ENCODE results near the gene RASAL2. TPM values are rescaled to one million over a fixed set of nuclear protein-coding genes. Genes with fewer than 3 reads are reported as not detected.

The RASAL2 gene
- total RNA-seq, 4 donors from 2014 or later: 19.7 to 36.7 (median 27.4) TPM

DNA sequence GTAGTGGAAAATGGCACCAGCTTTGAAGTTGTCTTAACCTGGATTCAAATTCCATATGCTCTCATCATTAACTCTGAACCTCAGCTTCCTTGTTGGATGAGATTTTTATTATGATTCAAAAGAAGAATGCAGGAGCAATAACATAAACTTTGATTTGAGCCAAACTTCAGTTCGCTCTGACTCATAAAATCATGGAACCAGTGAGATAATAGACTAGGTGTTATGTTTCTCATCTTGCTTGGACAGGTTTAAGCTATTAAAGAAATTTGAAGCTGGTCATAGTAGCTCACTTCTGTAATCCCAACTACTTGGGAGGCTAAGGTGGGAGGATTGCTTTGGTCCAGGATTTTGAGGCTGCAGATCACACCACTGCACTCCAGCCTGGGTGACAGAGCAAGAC lies 230.1 kb downstream of the RASAL2 start:
- TF ChIP-seq, protein P1, sequence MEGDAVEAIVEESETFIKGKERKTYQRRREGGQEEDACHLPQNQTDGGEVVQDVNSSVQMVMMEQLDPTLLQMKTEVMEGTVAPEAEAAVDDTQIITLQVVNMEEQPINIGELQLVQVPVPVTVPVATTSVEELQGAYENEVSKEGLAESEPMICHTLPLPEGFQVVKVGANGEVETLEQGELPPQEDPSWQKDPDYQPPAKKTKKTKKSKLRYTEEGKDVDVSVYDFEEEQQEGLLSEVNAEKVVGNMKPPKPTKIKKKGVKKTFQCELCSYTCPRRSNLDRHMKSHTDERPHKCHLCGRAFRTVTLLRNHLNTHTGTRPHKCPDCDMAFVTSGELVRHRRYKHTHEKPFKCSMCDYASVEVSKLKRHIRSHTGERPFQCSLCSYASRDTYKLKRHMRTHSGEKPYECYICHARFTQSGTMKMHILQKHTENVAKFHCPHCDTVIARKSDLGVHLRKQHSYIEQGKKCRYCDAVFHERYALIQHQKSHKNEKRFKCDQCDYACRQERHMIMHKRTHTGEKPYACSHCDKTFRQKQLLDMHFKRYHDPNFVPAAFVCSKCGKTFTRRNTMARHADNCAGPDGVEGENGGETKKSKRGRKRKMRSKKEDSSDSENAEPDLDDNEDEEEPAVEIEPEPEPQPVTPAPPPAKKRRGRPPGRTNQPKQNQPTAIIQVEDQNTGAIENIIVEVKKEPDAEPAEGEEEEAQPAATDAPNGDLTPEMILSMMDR (IDR thresholded peaks at IDR 0.05; ENCODE audit: low read depth): no peak

DNA sequence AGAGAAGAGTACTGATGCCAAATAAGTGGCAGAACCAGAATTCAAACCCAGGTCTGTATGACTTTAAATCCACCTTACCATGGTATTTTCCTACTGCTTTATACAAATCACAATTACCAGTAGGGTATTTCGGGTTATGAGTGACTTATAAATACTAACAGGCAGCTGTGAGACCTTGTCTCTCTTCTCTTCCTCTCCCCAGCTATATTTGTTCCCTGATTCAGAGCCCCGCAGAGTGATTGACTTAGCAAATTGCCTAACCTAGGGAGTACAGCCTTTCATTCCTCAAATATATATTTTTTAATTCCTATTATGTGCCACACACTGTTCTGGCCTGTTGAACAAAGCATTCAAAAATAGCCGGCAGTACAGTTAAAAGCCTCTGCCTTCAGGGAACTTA lies 234.8 kb downstream of the RASAL2 start:
- TF ChIP-seq, protein P1 (IDR thresholded peaks at IDR 0.05; ENCODE audit: low read depth): no peak

DNA sequence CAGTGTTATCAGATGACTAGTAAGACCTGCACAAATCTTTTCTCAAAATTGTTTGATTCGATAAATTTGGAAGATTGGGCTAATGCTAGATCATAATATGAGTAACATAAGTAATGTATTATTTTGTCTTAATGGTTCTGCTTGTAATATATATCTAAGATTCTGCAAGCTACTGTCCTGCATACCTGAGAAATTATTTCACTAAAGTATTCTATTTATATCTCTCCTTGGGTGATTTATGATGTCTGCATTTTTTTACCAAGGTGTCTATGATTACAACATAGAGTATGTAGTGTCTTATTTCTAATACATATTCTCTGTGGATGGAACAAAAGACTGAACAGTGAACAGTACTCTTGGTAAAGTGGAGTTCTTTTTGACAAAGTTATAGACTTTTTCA lies 236.2 kb downstream of the RASAL2 start:
- TF ChIP-seq, protein P1 (IDR thresholded peaks at IDR 0.05; ENCODE audit: low read depth): no peak

DNA sequence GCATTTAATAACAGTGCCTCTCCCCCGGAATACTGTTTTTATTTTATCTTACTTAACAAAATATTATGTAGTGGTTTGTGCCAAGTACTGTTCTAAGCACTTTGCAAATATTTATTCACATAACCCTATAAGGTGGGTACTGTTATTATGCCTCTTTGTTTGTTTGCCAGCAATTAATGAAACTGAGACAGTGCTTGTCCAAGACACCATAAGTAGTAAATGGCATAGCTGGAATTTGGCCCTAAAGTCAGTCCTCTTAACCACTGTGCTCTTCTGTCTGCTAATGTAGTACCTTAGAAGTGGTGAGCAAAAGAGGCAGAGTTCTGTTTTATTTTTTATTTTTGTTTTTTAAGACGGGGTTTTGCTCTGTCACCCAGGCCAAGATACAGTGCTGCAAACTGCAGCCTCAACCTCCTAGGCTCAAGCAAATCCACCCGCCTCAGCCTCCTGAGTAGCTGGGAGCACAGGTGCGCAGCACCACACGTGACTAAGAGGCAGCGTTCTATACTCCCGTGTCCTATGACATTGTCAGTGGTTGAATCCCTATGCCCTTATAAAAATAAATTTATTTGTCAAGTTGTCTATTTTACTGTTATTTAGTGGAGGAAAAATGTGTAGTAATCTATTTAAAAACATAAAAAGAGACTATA lies 237.1 kb downstream of the RASAL2 start:
- TF ChIP-seq, protein P1 (IDR thresholded peaks at IDR 0.05; ENCODE audit: low read depth): no peak

DNA sequence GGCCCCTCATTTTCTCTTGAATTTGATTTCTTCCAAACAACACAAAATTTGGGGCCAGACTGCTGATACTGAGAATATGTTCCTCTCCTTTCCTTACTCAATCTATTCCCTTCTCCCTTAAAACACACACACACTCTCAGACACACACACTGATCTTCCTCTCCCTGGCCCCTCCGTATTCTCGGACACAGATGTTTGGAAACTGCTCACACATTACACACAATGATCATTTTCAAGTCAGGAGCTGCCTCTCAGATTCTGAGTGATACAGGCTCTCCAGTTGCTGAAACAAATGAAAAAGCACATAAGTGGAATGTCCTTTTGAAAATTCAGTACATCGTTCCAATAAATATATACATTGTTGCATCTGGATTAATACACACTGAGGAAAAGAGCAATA lies 241.5 kb downstream of the RASAL2 start:
- TF ChIP-seq, protein P1 (IDR thresholded peaks at IDR 0.05; ENCODE audit: low read depth): no peak

DNA sequence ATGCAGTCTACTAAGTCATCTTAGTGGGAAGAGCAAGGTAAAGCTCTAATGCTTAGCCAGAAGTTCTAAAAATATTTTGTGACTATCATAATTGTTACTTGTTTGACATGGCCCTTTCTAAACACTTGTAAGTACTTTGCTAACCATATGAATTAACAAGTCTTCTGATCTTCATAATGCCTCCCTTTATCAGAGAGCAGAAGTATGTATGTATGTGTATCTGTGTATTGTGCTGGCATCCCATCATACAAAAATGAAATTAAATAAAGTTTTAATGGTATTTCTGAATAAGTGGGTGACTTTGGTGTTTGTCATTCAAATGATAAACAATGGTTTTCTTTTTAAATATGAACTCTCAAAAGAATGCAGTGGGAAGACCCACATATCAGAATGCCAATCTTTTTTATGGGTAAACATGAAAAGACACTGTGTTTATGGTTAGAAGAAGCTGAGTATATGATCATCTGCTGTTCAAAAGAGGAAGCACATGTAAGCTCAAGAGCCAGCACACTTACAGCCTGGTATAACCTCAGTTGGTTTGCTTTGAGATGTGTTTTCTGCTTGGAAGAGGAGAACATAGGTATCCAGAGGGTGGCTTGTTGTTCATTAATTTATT lies 243.3 kb downstream of the RASAL2 start:
- TF ChIP-seq, protein P1 (IDR thresholded peaks at IDR 0.05; ENCODE audit: low read depth): no peak

DNA sequence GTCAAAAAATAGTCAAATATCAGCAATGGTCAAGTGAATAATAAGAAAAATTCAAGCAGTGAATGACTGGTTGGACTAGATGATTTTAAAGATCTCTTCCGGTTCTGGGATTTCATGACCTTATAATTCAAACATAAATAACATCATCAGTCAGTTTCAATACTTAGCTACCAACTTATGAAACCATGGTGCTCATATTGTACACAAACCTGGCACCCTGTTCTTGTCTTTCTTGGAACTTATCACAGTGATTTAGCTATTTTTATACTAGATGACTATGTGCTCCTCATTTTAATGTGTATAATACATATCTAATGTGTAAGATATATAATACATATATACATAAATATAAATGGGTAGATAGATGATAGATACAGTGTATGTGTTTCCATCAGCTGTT lies 245.9 kb downstream of the RASAL2 start:
- TF ChIP-seq, protein P1 (IDR thresholded peaks at IDR 0.05; ENCODE audit: low read depth): no peak

All from subcutaneous adipose tissue (tissue), 4 donors.